RPMI8226 (cell line): Measurements from ENCODE around the gene RDH16.

ENCODE experiments used
- DNase-seq: peaks from one replicate; pipeline ENCODE4 v3.0.0-alpha.2; 2015

The RDH16 gene

DNA sequence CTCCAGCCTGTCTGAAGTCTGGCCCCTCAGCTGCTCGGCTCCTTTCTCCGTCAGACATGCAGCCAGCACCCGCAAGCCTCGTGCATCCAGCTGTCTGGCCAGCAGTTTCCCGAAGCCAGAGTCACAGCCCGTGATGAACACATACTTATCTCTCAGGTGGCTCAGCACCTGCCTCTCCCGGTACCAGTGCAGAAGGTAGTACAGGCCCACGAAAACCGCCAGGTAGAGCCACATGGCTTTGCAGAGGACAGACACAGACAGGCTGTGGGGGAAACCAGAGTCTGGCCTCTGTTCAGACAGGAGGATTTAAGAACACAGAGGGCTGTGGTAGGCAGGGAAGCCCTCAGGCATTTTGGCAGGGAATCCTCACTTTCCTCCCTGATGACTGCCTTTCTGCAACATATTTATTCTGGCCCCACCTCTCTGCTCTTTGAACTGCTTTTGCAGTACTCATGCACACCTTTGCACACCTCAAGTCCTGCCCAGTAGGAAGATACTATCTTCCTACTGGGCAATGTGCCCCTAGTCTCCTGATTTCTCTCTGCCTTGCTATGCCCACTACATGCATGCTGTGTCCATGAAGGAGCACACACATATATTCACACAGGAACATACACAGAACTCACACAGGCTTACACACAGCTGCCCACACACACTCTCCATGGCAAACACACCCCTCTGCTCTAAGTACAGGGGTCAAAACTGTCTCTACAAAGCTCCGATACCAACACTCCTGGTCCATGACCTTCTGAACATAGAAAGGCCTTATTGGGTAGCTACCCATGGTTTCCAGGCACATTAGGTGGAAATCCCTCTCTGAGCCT lies at the start of gene RDH16:
TSS of gene RDH16 (minus strand) at position 380 of the 824 bp plus-strand sequence. CDS start at position 234, 146 bp downstream.
- DNase-seq = no peak

- no peak for DNase-seq
Measured at GRCh38 chr12:57006809-57007475, 49.5 kb upstream of the RDH16 start.

DNA sequence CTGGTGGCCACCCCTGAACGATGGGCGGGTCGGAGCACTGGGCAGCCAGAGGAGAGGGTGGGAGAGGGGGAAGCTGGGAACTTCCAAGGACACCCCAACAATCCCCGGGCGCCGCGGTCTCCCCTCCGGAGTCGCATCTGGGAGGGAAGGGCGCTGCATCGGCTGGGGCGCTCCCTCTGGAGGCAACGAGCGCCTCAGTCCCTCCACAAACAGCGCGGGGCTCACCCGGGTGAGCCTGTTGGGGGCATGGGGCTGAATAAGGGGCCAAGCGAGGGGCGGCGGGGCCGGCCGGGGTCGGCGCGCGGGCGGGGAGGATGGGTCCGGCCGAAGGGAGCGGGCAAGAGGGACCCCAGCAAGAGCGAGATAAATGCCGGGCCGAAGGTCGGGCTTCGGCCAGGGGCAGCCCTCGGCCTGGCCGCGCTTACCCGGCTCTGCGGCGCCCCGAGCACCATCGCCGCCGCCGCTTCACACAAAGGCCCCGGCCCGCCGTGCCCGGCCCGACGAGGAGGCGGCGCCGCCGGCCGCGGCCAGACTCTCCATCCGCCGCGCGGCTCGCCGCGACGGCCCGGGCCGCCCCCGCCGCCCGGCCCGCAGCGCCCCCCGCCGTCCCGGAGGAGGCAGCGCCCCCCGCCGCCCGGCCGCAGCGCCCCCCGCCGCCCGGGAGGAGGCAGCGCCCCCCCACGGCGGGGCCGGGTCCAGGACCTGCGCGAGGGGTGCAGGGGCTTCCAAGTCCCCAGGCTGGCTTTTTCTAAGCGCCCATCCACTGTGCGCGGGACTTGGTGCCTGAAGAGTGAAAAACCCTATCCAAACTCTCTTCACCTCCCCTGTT lies 48.8 kb upstream of the RDH16 start, which contains the start of gene ZBTB39:
TSS of gene ZBTB39 (minus strand) at position 567 of the 829 bp plus-strand sequence. CDS start 1,629 bp downstream, outside the sequence.
- DNase-seq = peak; percentile 79

- DNase-seq = no peak
Measured at GRCh38 chr12:57004651-57005050, 47.2 kb upstream of the RDH16 start.

- DNase-seq = no peak
Measured at GRCh38 chr12:57003395-57003794, 46.0 kb upstream of the RDH16 start.

DNA sequence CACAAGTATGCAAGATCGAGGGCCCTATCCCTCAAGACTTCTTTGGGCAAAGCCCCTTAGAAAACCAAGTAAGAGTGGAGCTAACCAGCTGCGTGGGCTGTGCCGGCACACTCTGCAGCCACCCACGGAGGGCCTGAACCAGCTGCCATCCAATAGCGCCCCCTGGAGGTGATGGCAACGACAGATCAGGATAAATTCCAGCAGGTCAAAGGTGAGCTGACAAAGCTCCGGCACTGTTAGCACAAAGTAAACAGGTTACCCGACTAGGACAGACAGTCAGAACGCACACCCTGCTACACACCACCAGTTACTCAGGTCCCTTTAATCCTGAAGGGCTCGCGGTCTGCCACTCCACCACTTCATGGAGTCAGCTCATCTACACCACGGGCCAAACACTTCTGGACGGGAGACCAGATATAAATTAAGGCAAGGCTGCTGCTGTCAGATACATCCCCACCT lies 44.1 kb upstream of the RDH16 start:
- peak; percentile 75 for DNase-seq

GRCh38 chr12:57000393-57000792 lies 43.0 kb upstream of the RDH16 start:
- DNase-seq = no peak

DNA sequence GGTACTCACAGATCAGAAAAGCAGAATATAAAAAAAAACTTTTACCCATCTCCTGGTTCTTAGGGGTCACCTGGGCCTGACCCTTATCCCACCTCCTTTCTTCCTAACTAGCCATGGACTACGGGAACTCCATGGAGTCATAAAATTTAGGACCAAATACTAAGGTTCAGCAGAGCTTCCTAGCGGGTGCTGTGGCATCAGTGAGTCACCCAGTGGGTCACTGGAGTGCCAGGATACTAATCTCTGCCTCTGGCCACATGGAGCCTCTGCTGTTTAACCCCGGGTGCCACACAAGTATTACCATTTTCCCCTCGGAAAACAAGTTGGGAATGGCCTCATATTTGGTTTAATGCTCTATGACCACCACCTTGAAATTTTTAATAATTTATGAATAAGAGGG lies 42.0 kb upstream of the RDH16 start:
- DNase-seq = no peak

DNA sequence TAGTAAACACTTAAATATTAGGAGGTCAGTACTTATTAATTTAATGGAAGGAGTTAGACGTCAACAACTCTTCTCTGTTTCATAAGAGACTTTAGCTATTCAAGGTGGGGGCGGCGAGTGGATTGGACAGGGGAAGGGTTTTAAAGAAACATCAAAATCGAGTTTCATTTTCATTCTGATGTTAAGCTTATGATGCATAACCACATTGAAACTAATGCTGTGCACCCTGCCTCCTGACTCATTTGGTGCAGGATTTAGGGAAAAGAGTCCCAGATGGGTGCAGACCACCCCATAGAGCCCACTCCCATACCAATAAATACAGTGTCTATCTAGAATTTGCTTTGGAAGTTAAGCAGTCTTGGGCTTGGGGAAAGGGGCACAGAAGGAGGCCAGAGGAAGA lies 41.6 kb upstream of the RDH16 start:
- DNase-seq = no peak

GRCh38 chr12:56998316-56998715 lies 40.9 kb upstream of the RDH16 start:
- no peak for DNase-seq

GRCh38 chr12:56996793-56997545 lies 39.6 kb upstream of the RDH16 start:
- no peak for DNase-seq

- DNase-seq = no peak
Measured at GRCh38 chr12:56995930-56996496, 38.6 kb upstream of the RDH16 start.

DNA sequence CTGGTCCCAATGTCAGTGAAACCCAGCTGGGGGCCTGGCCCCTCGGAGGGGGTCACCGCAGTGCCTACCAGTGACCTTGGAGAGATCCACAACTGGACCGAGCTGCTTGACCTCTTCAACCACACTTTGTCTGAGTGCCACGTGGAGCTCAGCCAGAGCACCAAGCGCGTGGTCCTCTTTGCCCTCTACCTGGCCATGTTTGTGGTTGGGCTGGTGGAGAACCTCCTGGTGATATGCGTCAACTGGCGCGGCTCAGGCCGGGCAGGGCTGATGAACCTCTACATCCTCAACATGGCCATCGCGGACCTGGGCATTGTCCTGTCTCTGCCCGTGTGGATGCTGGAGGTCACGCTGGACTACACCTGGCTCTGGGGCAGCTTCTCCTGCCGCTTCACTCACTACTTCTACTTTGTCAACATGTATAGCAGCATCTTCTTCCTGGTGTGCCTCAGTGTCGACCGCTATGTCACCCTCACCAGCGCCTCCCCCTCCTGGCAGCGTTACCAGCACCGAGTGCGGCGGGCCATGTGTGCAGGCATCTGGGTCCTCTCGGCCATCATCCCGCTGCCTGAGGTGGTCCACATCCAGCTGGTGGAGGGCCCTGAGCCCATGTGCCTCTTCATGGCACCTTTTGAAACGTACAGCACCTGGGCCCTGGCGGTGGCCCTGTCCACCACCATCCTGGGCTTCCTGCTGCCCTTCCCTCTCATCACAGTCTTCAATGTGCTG lies 38.0 kb upstream of the RDH16 start:
- DNase-seq = no peak

DNA sequence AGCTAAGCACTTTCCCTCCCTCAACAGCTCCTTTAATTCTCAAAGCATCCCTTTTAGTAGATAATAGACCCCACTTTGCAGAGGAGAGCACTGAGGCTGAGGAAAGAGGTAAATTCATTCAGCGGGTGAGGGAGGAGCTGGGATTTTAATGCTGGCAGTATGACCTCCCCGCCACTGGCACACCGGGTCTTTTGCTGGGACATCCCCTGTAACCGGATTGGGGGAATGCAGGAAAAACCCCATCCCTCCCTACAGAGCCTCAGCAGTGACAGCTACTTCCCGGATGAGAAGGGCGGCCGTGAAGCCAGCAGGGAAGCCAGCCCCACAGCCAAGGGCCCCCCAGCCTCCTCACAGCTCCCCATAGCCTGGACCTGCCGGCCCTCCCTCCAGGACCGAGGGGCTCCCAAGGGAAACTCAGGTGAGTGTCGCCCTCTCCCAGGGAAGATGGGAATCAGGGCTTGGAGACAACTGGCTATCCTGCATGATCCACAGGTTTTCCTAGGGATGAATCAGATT lies 36.9 kb upstream of the RDH16 start:
- no peak for DNase-seq

DNA sequence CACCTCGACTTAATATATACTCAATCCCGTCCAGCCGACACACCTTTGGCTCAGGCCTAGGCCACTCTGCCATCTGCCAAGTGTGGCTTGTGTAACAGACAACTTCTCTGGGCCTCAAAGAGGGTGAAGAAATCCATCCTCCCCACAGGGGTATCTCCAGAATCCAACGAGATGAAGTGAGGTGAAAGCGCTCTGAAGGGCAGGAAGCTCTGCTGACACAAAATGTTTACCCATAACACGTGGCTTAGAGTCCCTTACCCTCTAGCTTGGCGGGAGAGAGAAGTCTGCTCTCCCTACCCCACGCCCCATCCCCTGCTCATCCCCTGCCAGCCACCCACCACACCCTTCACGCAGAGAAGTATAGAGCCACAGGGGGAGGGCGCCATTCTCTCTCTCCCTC lies 35.9 kb upstream of the RDH16 start:
- no peak for DNase-seq

- DNase-seq = peak; percentile 93
Measured at GRCh38 chr12:56991319-56992246, 34.2 kb upstream of the RDH16 start.

GRCh38 chr12:56990648-56991318 lies 33.4 kb upstream of the RDH16 start:
- DNase-seq = peak; percentile 46

DNA sequence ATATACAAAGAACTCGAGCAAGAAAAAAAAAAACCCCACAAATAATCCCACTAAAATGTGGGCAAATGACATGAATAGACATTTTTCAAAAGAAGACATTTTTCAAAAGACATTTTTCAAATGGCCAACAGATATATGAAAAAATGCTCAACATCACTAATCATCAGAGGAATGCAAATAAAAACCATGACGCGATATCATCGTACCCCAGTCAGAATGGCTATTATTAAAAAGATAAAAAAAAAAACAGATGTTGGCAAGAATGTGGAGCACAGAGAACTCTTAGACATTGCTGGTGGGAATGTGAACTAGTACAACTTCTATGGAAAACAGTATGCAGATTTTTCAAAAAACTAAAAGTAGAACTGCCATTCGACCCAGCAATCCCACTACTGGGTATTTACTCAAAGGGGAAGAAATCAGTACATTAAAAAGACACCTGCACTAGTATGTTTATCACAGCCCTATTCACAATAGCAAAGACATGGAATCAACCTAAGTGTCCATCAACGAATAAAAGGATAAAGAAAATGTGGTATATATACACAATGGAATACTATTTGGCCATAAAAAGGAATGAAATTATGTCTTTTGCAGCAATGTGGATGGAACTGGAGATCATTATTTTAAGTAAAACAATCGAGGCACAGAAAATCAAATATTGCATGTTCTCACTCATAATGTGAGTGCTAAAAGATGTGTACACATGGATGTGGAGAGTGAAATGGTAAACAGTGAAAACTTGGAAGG lies 32.6 kb upstream of the RDH16 start:
- DNase-seq = no peak
